GM19324 (cell line): ENCODE data around the gene RNGTT.

Experiments
- ATAC-seq: cut with Tn5 transposase; IDR thresholded peaks from one replicate; pipeline ENCODE4 v1.9.1; 2021; ENCODE audit warnings: mild to moderate bottlenecking, moderate library complexity; ENCODE audit not compliant: unreplicated experiment, low FRiP score

Gene RNGTT

DNA sequence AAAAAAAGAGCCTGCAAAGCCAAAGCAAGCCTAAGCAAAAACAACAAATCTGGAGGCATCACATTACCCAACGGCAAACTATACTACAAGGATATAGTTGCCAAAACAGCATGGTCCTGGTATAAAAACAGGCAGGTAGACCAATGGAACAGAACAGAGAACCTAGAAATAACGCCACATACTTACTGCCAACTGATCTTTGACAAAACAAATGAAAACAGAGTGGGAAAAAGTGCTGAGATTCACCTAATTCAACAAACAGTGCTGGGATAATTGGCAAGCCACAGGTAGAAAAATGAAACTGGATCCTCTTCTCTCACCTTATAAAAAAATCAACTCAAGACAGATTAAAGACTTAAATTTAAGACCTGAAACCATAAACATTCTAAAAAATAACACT is 291.8 kb downstream of the RNGTT start:
- no peak for ATAC-seq

DNA sequence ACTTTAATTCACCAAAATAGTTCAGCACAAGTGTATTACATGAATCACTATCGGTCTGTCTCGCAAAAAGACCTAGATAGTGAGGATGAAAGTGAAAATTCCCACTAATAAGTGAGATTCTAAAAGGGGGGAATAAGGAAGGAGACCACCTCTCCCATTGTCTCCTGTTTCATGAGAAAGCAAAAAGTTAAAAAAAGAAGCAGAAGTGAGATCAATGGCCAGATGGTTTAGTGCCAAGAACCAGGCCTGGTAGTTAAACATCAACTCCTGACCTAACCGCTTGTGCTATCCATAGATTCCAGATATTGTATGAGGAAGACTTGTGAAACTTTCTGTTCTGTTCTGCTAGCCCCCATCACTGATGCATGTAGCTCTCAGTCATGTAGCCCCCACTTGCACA is 293.0 kb downstream of the RNGTT start:
- no peak for ATAC-seq

DNA sequence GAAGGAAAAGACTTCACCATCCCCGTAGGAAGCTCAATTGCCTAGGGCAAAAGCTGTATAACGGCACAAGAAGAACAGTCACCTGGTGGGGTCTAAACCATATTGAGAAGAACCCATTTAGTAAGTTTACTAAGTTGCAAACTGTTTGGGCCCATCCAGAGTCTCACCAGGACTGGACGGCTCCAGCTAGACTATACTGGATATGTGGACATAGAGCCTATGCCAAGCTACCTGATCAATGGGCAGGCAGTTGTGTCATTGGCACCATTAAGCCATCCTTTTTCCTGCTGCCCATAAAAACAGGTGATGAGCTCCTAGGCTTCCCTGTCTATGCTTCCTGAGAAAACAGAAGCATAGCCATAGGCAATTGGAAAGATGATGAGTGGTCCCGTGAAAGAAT is 293.9 kb downstream of the RNGTT start:
- ATAC-seq, result no peak

DNA sequence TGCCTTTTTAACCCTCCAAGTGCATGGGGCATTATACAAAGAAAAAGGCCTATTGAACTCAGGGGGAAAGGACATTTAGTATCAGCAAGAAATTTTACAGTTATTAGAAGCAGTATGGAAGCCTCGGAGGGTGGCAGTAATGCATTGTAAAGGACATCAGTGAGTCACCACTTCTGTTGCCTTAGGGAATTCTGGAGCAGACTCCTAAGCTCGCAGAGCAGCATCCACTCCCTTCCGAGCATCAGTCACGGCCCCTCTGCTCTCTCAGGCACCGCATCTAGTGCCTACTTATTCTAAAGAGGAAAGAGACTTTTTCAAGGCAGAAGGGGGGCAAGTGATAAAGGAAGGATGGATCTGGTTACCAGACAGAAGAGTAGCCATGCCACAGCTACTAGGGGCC is 296.5 kb downstream of the RNGTT start:
- ATAC-seq, result no peak

DNA sequence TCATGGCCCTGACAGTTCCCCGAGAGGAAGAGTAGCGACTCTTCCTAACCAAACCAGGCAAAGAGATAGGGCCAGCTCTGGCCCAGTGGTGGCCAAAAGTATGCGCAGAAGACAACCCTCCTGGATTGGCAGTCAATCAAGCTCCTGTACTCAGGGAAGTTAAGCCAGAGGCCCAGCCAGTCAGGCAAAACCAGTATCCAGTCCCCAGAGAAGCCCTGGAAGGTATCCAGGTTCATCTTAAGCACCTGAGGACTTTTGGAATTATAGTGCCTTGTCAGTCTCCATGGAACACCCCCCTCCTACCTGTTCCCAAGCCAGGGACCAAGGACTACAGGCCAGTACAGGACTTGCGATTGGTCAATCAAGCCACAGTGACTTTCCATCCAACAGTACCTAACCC is 298.3 kb downstream of the RNGTT start:
- no peak for ATAC-seq

DNA sequence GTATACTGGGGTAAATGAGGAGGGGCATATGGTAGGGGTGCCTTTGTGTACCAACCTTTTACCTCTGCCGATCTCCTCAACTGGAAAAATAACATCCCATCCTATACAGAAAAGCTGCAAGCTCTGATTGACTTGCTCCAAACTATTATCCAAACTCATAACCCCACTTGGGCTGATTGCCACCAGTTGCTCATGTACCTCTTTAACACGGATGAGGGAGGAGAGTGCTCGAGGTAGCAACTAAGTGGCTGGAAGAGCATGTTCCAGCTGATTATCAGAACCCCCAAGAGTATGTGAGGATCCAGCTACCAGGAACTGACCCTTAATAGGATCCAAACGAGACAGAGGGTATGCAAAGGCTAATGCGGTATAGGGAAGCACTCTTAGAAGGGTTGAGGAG is 299.6 kb downstream of the RNGTT start:
- no peak for ATAC-seq

DNA sequence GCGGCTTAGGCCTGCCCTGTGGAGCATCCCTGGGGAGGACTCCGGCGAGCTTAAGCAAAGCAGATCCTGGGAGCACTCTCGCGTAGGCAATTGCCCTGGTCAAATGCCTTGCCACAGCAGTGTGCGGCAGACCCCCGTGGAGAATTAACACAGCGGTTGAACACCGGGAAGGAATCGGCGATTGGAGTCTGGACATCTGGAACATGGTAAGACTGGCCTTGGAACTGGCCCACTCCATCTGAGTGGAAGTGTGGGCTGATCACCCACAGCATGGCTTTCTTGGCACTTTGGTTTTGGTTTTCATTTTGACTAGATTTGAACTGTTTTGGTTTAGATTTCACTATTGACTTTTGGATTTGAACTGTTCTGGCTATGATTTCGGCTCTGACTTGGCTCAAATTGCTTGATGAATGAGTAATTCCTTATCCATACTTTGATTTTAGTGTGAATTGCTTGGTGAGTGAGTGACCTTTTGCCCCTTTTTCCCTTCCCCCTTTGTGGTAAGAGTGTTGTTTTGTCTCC is 300.7 kb downstream of the RNGTT start:
- peak; percentile 57 for ATAC-seq

DNA sequence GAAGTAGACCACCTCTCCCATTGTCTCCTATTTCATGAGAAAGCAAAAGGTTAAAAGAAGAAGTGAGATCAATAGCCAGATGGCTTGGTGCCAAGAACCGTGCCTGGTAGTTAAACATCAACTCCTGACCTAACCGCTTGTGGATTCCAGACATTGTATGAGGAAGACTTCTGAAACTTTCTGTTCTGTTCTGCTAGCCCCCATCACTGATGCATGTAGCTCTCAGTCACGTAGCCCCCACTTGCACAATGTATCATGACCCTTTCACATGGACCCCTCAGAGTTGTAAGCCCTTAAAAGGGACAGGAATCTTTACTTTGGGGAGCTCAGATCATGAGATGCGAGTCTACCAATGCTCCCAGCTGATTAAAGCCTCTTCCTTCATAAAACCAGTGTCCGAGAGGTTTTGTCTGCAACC is 301.2 kb downstream of the RNGTT start:
- ATAC-seq, result peak; percentile 74

DNA sequence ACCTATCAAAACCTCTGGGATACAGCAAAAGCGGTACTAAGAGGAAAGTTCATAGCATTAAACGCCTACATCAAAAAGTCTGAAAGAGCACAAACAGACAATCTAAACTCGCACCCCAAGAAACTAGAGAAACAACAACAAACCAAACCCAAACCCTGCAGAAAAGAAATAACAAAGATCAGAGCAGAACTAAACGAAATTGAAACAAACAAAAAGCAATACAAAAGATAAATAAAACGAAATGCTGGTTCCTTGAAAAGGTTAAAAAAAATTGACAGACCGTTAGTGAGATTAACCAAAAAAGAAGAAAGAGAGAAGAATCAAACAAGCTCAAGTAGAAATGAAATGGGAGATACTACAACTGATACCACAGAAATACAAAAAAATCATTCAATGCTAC is 302.3 kb downstream of the RNGTT start:
- ATAC-seq, result no peak

DNA sequence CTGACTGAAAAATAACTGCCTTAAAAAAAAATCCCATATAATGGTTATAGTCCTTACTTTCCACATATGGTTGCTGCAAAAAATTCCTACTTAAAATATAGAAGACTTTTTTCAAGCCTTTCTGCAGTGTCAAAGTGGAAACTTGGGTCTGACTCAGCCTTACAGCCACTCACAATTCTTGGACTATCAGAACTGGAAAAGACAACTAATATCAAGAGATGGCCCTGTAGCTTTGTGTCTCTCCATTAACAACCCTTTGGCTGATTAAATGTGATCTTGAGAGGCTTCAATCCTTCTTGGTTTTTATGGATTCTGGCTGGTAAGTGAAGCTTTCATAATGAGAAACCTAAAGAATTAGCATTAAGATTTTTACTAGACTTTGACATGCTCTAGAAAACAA is 307.8 kb downstream of the RNGTT start:
- no peak for ATAC-seq

DNA sequence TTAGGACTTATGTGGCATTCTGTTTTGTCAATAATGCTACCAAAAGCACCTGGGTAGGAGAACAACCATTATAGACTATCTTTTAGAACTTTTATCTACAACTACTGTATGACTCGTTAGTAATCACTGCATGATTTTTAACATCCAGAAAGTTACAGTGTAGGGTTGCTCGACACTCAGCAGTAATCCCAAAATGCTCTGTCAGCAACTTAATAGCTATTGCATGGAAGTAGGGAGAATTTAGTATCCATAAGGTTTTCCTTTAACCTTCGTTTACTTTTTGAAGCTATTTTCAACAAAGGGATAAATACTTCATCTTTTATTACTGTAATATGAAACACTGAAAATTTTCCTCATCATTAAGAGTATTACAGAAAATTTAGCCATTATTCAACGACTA is 309.5 kb downstream of the RNGTT start:
- no peak for ATAC-seq

DNA sequence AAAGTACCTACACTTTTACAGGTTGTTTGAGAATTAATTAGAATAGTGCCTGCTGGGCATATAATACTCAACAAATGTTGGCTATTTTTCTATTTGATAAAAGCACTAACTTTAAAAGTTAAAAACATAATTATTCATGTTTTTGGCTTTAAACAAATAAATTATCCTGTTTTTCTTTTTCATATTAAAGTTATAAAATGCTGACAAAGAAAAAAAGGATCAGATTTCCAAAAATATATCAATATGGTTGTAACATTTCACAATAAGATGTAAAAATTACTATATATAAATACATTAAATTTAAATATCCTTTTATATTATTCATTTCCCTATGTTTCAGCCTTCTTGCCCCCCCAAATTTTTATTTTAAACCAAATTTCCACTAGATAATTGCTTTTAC is 312.0 kb downstream of the RNGTT start:
- ATAC-seq, result no peak

DNA sequence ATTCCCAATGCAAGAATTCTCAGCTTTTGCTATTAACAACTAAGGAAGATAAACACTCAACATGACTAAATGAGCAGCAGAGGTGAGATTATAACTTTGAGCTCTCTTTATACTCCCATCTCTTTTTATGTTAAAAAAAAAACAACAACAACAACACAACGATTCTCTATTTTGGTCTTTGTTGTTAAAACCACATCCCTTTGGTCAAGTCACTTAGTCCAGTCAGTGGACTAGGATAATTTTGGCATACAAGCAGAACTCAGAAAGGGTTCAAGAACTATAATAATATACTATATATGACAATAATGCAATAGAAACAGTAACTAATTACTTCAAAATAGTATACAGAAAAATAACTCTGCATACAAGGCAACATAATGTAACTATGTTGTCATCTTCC is 312.4 kb downstream of the RNGTT start:
- no peak for ATAC-seq

DNA sequence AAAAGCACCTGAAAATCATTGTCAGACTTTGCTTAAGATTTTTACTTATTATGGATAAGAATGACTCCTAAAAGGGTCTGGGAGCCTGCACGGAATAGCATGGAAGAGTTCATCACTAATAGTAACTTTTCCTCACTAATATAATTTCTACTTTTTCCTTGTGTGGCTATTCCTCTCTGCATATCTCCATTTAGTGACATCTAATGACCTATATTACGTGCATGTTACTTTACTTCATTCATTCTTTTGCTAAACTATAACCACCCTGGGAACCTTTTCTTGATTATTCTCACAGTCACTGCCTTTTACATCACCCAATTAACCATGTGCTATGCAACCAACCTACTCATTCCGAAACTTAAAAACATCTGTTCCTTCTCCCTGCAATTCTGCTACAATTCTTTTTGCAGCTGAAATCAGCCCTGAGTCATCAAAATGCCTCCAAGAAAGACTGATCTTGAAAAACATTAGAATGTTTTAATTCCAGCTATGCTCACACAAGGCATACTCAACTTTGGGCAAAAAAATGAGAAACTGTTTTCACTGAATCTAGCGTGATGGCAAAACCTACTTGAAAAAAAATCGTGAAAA is 313.3 kb downstream of the RNGTT start:
- ATAC-seq, result peak; percentile 92

DNA sequence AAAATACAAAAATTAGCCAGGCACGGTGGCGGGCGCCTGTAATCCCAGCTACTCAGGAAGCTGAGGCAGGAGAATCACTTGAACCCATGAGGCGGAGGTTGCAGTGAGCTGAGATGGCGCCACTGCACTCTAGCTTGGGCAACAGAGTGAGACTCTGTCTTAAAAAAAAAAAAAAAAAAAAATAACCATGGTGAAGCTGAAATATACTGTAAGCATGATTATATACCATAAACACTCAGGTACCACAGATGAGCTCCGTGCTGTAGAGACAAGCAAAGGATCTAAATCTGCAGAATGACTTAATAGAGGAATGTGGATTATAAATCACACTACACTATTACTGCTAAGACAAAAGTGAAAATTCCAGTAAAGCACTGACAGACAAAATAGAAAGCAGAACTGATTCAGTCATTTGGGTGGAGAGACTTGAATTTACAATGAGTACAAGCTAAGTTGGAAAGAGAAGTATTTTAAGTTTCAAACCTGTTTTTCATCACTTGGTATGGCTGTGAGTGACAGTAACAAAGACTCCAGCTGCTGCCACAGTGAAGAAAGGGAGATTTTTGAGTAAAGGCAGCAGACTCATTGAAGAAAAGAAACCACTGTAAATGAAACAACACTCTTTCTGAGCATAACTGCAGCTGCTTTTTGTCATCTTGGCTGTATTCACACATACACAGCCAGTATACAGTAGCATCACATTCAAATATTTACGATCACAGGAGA is 322.1 kb downstream of the RNGTT start:
- peak; percentile 88 for ATAC-seq

DNA sequence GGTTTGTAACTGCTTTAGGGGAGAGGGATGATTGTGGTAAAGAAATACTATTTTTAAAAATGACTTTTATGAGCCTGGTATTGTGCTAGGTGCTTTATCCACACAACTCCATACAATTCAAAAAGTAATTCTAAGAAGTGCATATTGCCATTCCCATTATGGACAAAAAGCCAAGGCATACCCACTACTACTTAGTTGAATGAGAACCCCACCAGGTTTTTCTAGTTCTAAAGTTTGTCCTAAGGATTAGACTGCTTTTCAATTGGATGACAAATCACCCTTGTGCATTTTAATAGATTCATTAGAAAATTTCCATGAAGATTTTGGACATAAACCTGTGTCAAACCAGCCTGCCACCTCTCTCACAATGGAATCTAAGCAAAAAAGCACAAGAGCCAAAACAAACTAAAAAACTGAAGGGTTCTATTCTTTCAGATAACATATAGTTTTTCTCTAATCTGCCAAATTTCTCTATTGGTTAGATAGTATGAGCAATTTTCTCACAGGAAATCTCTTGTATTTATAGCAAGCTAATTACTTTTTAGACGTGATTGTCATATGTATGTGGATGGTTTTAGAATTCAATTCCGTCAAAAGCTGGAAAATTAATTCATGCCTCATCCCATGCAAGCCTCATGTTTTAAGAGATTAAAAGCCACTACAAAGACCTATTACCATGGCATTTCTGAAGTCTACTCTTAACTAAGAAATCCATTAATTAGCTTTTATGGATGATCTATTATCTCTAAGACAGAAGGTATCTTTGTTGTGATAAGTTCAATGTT is 325.5 kb downstream of the RNGTT start:
- no peak for ATAC-seq

DNA sequence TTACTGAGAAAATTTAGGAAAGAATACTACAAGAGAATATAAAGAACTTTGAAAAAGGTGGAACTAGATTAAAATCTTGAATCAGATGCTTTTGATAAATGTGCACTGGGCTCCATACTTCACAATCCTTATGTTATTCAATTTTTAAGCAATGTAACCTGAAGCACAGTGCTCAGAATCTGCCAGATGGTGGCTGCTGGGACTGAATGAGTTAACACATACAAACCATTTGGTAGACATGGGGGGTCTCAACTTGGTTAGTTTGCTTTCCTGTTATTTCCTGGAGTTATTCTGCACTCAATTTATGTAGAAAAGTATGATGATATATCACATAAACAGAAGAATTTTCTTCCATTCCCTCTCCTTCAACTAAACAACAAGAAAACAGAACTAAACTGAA is 326.5 kb downstream of the RNGTT start:
- no peak for ATAC-seq

DNA sequence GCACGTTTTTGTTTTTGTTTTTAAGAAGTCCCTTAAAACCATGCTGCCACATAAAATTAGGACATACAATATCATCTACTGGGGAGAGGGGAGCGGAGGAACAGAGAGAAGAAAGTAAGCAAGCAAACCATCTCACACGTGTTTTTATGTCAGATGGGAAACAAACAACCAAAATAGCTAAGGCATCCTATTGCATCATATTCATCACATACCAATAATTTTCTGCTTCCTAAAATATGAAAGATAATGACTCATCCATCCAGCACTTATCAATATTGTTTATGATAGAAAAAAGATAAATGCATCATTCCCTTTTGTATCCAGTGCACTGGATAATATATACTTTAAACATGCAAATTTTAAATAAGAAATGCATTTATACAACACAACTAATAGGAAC is 329.6 kb downstream of the RNGTT start:
- ATAC-seq, result no peak

DNA sequence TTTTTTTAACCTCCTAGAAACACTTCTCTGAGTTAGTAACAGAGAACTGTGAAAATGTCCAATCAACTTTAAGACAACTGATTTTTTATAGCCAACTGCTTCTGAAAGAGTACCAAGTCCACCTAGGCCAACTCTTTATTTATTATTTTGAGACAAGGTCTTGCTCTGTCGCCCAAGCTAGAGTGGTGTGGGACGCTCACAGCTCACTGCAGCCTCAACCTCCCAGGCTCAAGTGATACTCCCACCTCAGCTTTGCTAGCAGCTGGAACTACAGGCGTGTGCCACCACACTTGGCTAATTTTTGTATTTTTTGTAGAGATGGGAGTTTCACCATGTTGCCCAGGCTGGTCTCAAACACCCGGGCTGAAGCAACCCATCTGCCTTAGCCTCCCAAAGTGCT is 331.6 kb downstream of the RNGTT start:
- no peak for ATAC-seq

DNA sequence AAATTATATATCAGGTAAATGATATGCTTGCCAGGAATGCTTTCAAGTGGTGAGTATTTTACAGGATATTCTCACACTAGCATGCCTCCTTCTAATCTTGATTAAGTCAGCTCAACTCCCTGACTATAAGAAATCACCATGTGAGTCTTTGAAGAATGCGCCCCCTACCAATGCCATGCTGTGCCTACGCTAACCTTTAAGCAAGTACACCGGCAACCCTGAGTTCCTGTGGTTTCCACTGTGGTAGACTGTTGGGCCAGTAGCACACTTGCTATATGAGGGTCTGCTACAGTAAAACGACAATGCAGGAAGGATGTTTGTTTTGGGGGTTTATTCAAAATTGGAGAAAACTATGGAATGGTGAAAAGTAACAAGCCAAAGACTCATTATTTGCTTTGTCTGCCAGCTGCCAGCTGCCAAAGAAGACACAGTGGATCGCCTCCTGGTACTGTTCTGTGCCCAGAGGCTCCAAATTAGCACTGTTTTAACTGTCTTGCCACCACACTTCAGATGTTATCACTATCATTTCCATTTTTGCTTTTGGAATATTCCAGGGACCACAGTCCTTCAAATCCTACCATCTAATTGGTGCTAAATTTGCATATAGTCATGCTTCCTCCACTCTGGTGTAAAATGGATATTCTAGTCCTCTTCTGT is 333.5 kb downstream of the RNGTT start:
- ATAC-seq, result no peak

DNA sequence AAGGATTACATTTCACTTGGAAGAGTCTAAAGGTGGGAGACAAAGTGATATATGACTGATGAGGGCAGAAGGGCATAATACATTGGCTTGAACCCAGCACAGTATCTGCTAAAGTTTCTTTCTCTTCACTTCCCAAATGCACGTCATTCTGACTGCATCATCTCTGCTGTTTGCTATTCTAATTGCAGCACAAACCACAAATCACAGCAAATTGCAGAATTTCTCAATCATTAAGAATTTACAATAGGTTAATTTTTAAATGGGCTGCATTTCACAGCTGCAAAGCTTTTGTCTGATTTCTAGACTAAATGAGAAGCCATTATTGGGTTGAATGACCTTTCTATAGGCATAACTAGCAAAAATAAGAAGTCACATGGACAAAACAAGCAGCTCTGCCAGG is 337.0 kb downstream of the RNGTT start:
- no peak for ATAC-seq
